ENCODE measurements around the gene CYP27B1. TPM values are rescaled to one million over a fixed set of nuclear protein-coding genes. Genes with fewer than 3 reads are reported as not detected.

Gene CYP27B1
- total and polyA plus RNA-seq, 10 of the 15 experiments (the other 5 are each of a cell fraction or from before 2014, with no cell fraction given), result 0.10 to 2.7 (median 1.1) TPM

- H3K79me2 ChIP-seq (ENCODE audit: control insufficient read depth, insufficient read depth, low read length), result no peaks in the 10 kb centered on the region
- no peak overlapping the region for H3K27ac ChIP-seq (ENCODE audit: control insufficient read depth, insufficient read depth)
- in situ Hi-C loops (cut with MboI) (no loop called here), intact Hi-C loops (cut with micrococcal nuclease; ENCODE audit: unreplicated experiment) (no loop called here)
- H3K9me3 ChIP-seq (replicated peaks; ENCODE audit: control insufficient read depth, insufficient read depth, low read length), result no peaks in the 10 kb centered on the region
- FAIRE-seq (no peak), ATAC-seq (no peak), DNase-seq (ENCODE audit: low read depth, low spot score) (no peak)
- H3K9ac ChIP-seq (ENCODE audit: control insufficient read depth, insufficient read depth, low read length), result no peak overlapping the region
- ChIA-PET RAD21 (ENCODE audit: unreplicated experiment) (no interaction called here), POLR2A (no interaction called here), SMC1A (ENCODE audit: uncharacterized antibody, unreplicated experiment) (no interaction called here), CTCF (no interaction called here)
- no peak overlapping the region for H3K4me2 ChIP-seq (ENCODE audit: control insufficient read depth, insufficient read depth)
- H3K27me3 ChIP-seq (replicated peaks in 1 of 2; ENCODE audit: control insufficient read depth in 2 of 2, insufficient read depth in 2 of 2, low read length in 1 of 2), result no peaks in the 10 kb centered on the region
- TF ChIP-seq, protein P1, sequence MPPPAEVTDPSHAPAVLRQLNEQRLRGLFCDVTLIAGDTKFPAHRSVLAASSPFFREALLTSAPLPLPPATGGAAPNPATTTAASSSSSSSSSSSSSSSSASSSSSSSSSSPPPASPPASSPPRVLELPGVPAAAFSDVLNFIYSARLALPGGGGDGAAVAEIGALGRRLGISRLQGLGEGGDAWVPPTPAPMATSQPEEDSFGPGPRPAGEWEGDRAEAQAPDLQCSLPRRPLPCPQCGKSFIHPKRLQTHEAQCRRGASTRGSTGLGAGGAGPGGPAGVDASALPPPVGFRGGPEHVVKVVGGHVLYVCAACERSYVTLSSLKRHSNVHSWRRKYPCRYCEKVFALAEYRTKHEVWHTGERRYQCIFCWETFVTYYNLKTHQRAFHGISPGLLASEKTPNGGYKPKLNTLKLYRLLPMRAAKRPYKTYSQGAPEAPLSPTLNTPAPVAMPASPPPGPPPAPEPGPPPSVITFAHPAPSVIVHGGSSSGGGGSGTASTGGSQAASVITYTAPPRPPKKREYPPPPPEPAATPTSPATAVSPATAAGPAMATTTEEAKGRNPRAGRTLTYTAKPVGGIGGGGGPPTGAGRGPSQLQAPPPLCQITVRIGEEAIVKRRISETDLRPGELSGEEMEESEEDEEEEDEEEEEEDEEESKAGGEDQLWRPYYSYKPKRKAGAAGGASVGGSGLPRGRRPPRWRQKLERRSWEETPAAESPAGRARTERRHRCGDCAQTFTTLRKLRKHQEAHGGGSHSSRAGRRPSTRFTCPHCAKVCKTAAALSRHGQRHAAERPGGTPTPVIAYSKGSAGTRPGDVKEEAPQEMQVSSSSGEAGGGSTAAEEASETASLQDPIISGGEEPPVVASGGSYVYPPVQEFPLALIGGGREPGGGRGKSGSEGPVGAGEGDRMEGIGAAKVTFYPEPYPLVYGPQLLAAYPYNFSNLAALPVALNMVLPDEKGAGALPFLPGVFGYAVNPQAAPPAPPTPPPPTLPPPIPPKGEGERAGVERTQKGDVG (CRISPR knock-in tag; IDR thresholded peaks at IDR 0.05), result no peak
- 0 out of 2 replicates have a peak, but pooled peaks have one; percentile 5 for TF ChIP-seq POLR2A (IDR thresholded peaks at IDR 0.05; ENCODE audit: low read depth, low read length)
- no peaks in the 10 kb centered on the region for H4K20me1 ChIP-seq (ENCODE audit: control insufficient read depth, insufficient read depth)
- no peak overlapping the region for H2AFZ ChIP-seq (ENCODE audit: control insufficient read depth, low read depth, low read length)
- WGBS (ENCODE audit: insufficient coverage, insufficient replicate concordance, low lambda C conversion rate, missing lambda C conversion rate), result 98% methylated on average over 70 of the region's 76 CpGs
- H3K4me1 ChIP-seq (ENCODE audit: control insufficient read depth, insufficient read depth, low read length), result no peaks in the 10 kb centered on the region
- peaks cover 7 to 8% of the 10 kb centered on the region in 2 experiments; a peak in 3 of 4 replicates for H3K36me3 ChIP-seq (ENCODE audit: control insufficient read depth in 2 of 2, insufficient read depth in 2 of 2, low read length in 1 of 2)
- BruUV-seq (replicated peaks), result no TSS peak
- H3K4me3 ChIP-seq, result no peak overlapping the region
Observed at GRCh38 chr12:57726884-57727757, 39.8 kb downstream of the CYP27B1 start.

All from GM12878 (cell line).